ENCODE data around the gene KLHDC7A.

GRCh38 chr1:18484721-18485120 is 4.0 kb downstream of the KLHDC7A start:
- TF ChIP-seq CTCF (conservative IDR thresholded peaks at IDR 0.05) = no peak
- TF ChIP-seq ZFX (IDR thresholded peaks at IDR 0.05) = no peak
